Neural crest cell (in vitro differentiated cells): Measurements from ENCODE around the gene ECHDC3. TPM values are rescaled to one million over a fixed set of nuclear protein-coding genes. Genes with fewer than 3 reads are reported as not detected.

Source experiments
- DNase-seq: peaks from one replicate; pipeline ENCODE4 v3.0.0; 2021; ENCODE audit warnings: low read depth, mixed read lengths, low spot score
- H3K27ac Mint-ChIP-seq: one replicate; pipeline ENCODE4 v1.8.0; 2021; ENCODE audit warnings: mild to moderate bottlenecking, mixed read lengths; ENCODE audit not compliant: unreplicated experiment
- H3K27me3 Mint-ChIP-seq: 2 replicates; pipeline ENCODE4 v1.8.0; 2021; ENCODE audit warnings: low read depth, mild to moderate bottlenecking, mixed read lengths
- H3K36me3 Mint-ChIP-seq: 2 replicates; pipeline ENCODE4 v1.8.0; 2021; ENCODE audit warnings: low read depth, mild to moderate bottlenecking, mixed read lengths
- H3K4me1 Mint-ChIP-seq: 2 replicates; pipeline ENCODE4 v1.8.0; 2021; ENCODE audit warnings: mixed read lengths
- H3K4me3 Mint-ChIP-seq: one replicate; pipeline ENCODE4 v1.8.0; 2021; ENCODE audit warnings: mild to moderate bottlenecking, mixed read lengths
- H3K9me3 Mint-ChIP-seq: 2 replicates; pipeline ENCODE4 v1.8.0; 2021; ENCODE audit warnings: mixed read lengths
- CTCF ChIP-seq: fragments of 200-600 bp; sonication (generic); conservative IDR thresholded peaks from 2 replicates; pipeline ENCODE4 v1.5.0; 2021; ENCODE audit warnings: antibody characterized with exemption, mild to moderate bottlenecking
- total RNA-seq: library from RNA; stranded (reverse); gene quantifications from 2 replicates; pipeline ENCODE4 v1.2.1, GENCODE V29; 2021

Gene ECHDC3
- total RNA-seq, 1 donor from 2014 or later: 5.3 TPM

GRCh38 chr10:11698691-11699549 is 43.3 kb upstream of the ECHDC3 start:
- Mint-ChIP-seq H3K27me3 (no peaks in the 10 kb centered on the region), H3K36me3 (no peaks in the 10 kb centered on the region), H3K27ac (no peak overlapping the region), H3K9me3 (no peaks in the 10 kb centered on the region), H3K4me3 (no peak overlapping the region), H3K4me1 (peaks cover 8% of the 10 kb centered on the region)
- no peak for TF ChIP-seq CTCF
- DNase-seq: no peak

- Mint-ChIP-seq H3K27ac (no peak overlapping the region), H3K9me3 (no peaks in the 10 kb centered on the region), H3K4me3 (no peak overlapping the region), H3K27me3 (no peaks in the 10 kb centered on the region), H3K4me1 (peaks cover 15% of the 10 kb centered on the region), H3K36me3 (no peaks in the 10 kb centered on the region)
- TF ChIP-seq CTCF: no peak
- no peak for DNase-seq
Observed at GRCh38 chr10:11699550-11700097, 42.6 kb upstream of the ECHDC3 start.

GRCh38 chr10:11700539-11700938 is 41.6 kb upstream of the ECHDC3 start:
- TF ChIP-seq CTCF: no peak
- Mint-ChIP-seq H3K27me3 (no peaks in the 10 kb centered on the region), H3K4me3 (no peak overlapping the region), H3K9me3 (no peaks in the 10 kb centered on the region), H3K4me1 (peaks cover 23% of the 10 kb centered on the region), H3K36me3 (no peaks in the 10 kb centered on the region), H3K27ac (no peak overlapping the region)
- no peak for DNase-seq

- Mint-ChIP-seq H3K4me3 (no peak overlapping the region), H3K27ac (no peak overlapping the region), H3K27me3 (no peaks in the 10 kb centered on the region), H3K9me3 (peaks cover 2% of the 10 kb centered on the region), H3K4me1 (peaks cover 26% of the 10 kb centered on the region), H3K36me3 (no peaks in the 10 kb centered on the region)
- DNase-seq: no peak
- no peak for TF ChIP-seq CTCF
Observed at GRCh38 chr10:11701451-11702095, 40.6 kb upstream of the ECHDC3 start.

GRCh38 chr10:11702264-11702663 is 39.9 kb upstream of the ECHDC3 start:
- Mint-ChIP-seq H3K9me3 (peaks cover 2% of the 10 kb centered on the region), H3K27ac (no peak overlapping the region), H3K4me1 (peaks cover 26% of the 10 kb centered on the region), H3K4me3 (no peak overlapping the region), H3K36me3 (no peaks in the 10 kb centered on the region), H3K27me3 (no peaks in the 10 kb centered on the region)
- TF ChIP-seq CTCF: no peak
- no peak for DNase-seq
